Neural progenitor cell (in vitro differentiated cells): Measurements from ENCODE around the gene TNS3.

ENCODE experiments used
- CTCF ChIP-seq: fragments of 200-600 bp; sonication (generic); IDR thresholded peaks from 2 replicates; pipeline ENCODE4 v1.5.1; 2017; ENCODE audit warnings: antibody characterized with exemption, mild to moderate bottlenecking
- EZH2 ChIP-seq: fragments of 200-600 bp; sonication (generic); IDR thresholded peaks from 2 replicates; pipeline ENCODE4 v1.6.1; 2017; ENCODE audit warnings: antibody characterized with exemption, mild to moderate bottlenecking, moderate library complexity
- EZH2phosphoT487 ChIP-seq: fragments of 200-600 bp; sonication (generic); IDR thresholded peaks from 2 replicates; pipeline ENCODE4 v1.6.1; 2017; ENCODE audit warnings: antibody characterized with exemption

GRCh38 chr7:47366211-47366610 lies 215.7 kb downstream of the TNS3 start:
- TF ChIP-seq CTCF (no peak), EZH2phosphoT487 (no peak), EZH2 (no peak)
